OCI-LY3 (cell line): Measurements from ENCODE around the gene SMURF2.

Source experiments
- EZH2phosphoT487 ChIP-seq: fragments of 200-600 bp; shearing (Covaris generic); IDR thresholded peaks from 2 replicates; pipeline ENCODE4 v1.6.1; 2018; ENCODE audit warnings: antibody characterized with exemption, mixed run types, low read depth
- TF ChIP-seq, protein P1 (sequence below): fragments of 200-600, 300-600 bp; sonication (generic); IDR thresholded peaks from 2 replicates; pipeline ENCODE4 v1.5.1; 2014; ENCODE audit warnings: antibody characterized with exemption, low read length, low read depth

DNA sequence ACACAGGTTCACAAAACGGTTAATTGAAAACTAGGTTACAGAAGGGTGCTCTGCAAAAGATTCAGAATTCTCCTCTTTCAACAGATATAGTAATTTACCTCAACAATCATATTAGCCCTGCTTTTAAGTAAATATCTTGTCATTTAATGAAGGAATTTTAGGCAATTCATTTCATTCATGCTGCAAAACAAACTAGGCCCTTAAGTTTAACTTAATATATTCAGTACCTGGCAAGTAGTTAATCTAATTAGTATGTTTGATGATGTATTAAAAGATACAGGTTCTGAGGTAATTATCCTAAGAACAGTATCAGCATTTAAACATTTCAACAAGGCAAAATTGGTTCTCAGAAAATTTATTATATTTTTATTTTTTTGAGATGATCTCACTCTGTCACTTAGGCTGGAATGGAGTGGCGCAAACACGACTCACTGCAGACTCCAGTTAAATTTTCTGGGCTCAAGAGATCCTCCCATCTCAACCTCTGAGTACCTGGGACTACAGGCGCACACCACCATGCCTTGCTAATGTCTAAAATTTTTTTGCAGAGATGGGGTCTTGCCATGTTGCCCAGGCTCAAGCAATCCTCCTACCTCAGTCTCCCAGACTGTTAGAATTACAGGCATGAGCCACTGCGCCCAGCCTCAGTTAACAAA is 44.9 kb downstream of the SMURF2 start:
- TF ChIP-seq, protein P1, sequence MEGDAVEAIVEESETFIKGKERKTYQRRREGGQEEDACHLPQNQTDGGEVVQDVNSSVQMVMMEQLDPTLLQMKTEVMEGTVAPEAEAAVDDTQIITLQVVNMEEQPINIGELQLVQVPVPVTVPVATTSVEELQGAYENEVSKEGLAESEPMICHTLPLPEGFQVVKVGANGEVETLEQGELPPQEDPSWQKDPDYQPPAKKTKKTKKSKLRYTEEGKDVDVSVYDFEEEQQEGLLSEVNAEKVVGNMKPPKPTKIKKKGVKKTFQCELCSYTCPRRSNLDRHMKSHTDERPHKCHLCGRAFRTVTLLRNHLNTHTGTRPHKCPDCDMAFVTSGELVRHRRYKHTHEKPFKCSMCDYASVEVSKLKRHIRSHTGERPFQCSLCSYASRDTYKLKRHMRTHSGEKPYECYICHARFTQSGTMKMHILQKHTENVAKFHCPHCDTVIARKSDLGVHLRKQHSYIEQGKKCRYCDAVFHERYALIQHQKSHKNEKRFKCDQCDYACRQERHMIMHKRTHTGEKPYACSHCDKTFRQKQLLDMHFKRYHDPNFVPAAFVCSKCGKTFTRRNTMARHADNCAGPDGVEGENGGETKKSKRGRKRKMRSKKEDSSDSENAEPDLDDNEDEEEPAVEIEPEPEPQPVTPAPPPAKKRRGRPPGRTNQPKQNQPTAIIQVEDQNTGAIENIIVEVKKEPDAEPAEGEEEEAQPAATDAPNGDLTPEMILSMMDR = no peak
- TF ChIP-seq EZH2phosphoT487 = no peak
